MM.1S (cell line): Measurements from ENCODE around the gene PPP6R3.

Experiments used
- DNase-seq: peaks from one replicate; pipeline ENCODE4 v3.0.0-alpha.2; 2015
- H2AFZ ChIP-seq: fragments of 300-600 bp; sonication (generic); 2 replicates; pipeline ENCODE4 v1.6.0; 2016; ENCODE audit warnings: antibody characterized with exemption, low read length
- H3F3A ChIP-seq: fragments of 300-600 bp; sonication (generic); 2 replicates; pipeline ENCODE4 v1.6.1; 2016; ENCODE audit warnings: mild to moderate bottlenecking, antibody characterized with exemption, low read length, moderate library complexity, mixed read lengths; ENCODE audit not compliant: insufficient read depth
- H3K27ac ChIP-seq: fragments of 300-600 bp; sonication (generic); 2 replicates; pipeline ENCODE4 v1.5.1; 2016; ENCODE audit warnings: mild to moderate bottlenecking, low read length
- H3K27me3 ChIP-seq: fragments of 300-600 bp; sonication (generic); replicated peaks from 2 replicates; pipeline ENCODE4 v1.6.0; 2016; ENCODE audit warnings: low read length; ENCODE audit not compliant: insufficient read depth
- H3K36me3 ChIP-seq: fragments of 300-600 bp; sonication (generic); replicated peaks from 2 replicates; pipeline ENCODE4 v1.6.1; 2016; ENCODE audit warnings: mild to moderate bottlenecking, low read length, mixed read lengths; ENCODE audit not compliant: insufficient read depth
- H3K4me1 ChIP-seq: fragments of 300-600 bp; sonication (generic); 2 replicates; pipeline ENCODE4 v1.6.1; 2016; ENCODE audit warnings: low read length, mixed read lengths
- H3K4me2 ChIP-seq: fragments of 300-600 bp; sonication (generic); 2 replicates; pipeline ENCODE4 v1.6.0; 2016; ENCODE audit warnings: low read depth, low read length
- H3K4me3 ChIP-seq: fragments of 300-600 bp; sonication (generic); 2 replicates; pipeline ENCODE4 v1.5.1; 2016; ENCODE audit warnings: low read length, mixed read lengths
- H3K79me2 ChIP-seq: fragments of 300-600 bp; sonication (generic); 2 replicates; pipeline ENCODE4 v1.6.1; 2016; ENCODE audit warnings: mixed run types, low read length, mixed read lengths
- H3K9ac ChIP-seq: fragments of 300-600 bp; sonication (generic); 2 replicates; pipeline ENCODE4 v1.6.1; 2016; ENCODE audit warnings: low read length, mixed read lengths
- H3K9me2 ChIP-seq: fragments of 300-600 bp; sonication (generic); replicated peaks from 2 replicates; pipeline ENCODE4 v1.6.1; 2016; ENCODE audit warnings: mild to moderate bottlenecking, low read length, mixed read lengths; ENCODE audit not compliant: insufficient read depth
- H3K9me3 ChIP-seq: fragments of 300-600 bp; sonication (generic); replicated peaks from 2 replicates; pipeline ENCODE4 v1.6.1; 2016; ENCODE audit warnings: mild to moderate bottlenecking, low read length, mixed read lengths; ENCODE audit not compliant: insufficient read depth
- H4K20me1 ChIP-seq: fragments of 300-600 bp; sonication (generic); 2 replicates; pipeline ENCODE4 v1.6.1; 2016; ENCODE audit warnings: mild to moderate bottlenecking, low read length, moderate library complexity, mixed read lengths; ENCODE audit not compliant: insufficient read depth
- EZH2 ChIP-seq: fragments of 300-600 bp; sonication (generic); optimal IDR thresholded peaks from 2 replicates; pipeline ENCODE3; 2017; ENCODE audit warnings: low read depth, mild to moderate bottlenecking, antibody characterized with exemption, low read length, mixed read lengths
- EZH2phosphoT487 ChIP-seq: fragments of 300-600 bp; sonication (generic); IDR thresholded peaks from 2 replicates; pipeline ENCODE4 v1.6.1; 2018; ENCODE audit warnings: antibody characterized with exemption, low read length
- TF ChIP-seq, protein P1 (sequence below): fragments of 300-600 bp; sonication (generic); IDR thresholded peaks from 2 replicates; pipeline ENCODE4 v1.5.1; 2016; ENCODE audit warnings: antibody characterized with exemption, low read length, mixed read lengths

PPP6R3 gene

DNA sequence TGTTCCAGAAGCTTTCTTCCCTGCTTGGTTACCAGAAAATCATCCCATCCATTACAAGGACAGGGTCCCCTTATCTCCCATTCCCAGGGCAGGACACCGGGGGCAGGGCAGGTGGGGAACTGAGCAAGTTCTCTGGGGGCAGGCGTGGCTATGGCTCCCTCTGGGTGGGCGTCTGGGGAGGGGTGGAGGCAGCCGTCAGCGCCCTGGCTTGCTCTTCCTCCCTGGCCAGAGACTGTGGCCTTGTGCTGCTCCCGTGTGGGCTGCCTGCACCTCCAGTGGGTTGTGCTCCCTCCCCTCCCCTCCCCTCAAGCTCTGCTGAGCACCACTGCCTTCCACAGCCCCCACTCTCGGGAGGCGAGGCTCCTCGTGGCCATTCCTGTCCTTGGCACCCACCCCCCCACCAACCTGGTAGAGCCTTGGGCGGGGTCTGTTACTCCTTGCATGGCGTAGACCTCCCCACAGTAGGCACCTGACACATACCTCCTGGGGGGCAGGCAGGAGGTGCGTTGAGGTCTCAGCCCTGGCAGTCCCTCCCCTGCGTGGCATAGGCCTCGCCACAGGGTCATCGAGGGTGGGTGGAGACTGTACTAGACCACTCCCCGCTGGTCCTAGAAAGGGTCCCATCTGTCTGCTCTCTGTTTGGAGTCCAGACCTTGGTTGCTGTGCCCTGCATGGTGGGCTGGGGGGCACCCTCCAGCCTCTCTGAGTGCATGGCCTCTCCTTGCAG lies 24.2 kb upstream of the PPP6R3 start:
- Histone ChIP-seq H3K4me3 (no peak overlapping the region), H3K4me1 (no peaks in the 10 kb centered on the region), H3K36me3 (no peaks in the 10 kb centered on the region)

DNA sequence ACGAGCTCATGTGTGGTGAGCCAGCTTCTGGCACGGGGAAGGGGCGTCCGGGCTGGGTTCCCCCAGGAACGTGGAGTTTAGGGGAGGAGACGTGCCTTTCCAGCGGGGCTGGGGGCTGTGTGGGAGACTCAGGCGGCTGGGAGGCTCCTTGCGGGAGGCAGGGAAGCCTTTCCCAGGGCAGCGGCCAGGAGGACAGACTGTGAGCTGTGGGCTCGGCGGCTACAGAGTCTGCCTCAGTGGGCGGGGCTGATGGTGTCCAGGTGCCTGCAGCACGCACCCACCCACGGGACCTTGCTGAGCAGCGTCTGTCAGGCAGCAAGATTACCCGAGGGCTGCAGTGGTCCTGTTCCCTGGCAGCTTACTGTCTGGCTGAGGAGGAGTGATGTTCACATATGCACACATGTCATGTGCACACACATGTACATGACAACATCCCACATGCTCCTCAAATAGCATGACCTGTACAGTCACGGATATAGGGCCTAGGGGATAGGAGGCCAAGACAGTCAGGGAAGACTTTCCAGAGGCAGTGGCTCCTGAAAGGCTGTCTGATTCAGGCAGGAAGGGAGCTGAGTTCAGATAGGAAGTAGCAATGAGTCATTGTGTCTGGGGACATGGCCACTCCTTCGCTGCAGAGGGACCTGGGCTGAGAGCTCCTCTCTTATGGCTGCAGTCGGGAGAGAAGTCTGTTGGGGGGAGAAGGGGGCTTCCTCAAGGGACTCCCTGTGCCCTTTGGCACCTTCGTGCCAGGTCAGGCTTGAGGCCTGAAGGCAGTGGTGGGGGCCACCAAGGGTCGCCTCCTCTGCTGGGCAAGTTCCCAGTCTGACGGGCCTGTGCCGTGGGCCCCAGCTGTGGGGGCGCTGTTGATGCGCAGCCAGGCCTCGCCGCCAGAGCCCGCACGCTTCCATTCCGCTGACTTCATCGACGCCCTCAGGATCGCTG lies 23.3 kb upstream of the PPP6R3 start:
- Histone ChIP-seq H3K9ac (no peak overlapping the region), H3K79me2 (no peaks in the 10 kb centered on the region), H3K27me3 (no peaks in the 10 kb centered on the region), H3K4me1 (no peaks in the 10 kb centered on the region), H4K20me1 (no peaks in the 10 kb centered on the region), H3F3A (no peaks in the 10 kb centered on the region), H3K4me3 (no peak overlapping the region), H3K27ac (no peak overlapping the region), H3K4me2 (no peak overlapping the region), H3K9me2 (no peaks in the 10 kb centered on the region), H2AFZ (no peak overlapping the region), H3K36me3 (no peaks in the 10 kb centered on the region), H3K9me3 (no peaks in the 10 kb centered on the region)
- TF ChIP-seq EZH2 (no peak), EZH2phosphoT487 (no peak)
- TF ChIP-seq, protein P1, sequence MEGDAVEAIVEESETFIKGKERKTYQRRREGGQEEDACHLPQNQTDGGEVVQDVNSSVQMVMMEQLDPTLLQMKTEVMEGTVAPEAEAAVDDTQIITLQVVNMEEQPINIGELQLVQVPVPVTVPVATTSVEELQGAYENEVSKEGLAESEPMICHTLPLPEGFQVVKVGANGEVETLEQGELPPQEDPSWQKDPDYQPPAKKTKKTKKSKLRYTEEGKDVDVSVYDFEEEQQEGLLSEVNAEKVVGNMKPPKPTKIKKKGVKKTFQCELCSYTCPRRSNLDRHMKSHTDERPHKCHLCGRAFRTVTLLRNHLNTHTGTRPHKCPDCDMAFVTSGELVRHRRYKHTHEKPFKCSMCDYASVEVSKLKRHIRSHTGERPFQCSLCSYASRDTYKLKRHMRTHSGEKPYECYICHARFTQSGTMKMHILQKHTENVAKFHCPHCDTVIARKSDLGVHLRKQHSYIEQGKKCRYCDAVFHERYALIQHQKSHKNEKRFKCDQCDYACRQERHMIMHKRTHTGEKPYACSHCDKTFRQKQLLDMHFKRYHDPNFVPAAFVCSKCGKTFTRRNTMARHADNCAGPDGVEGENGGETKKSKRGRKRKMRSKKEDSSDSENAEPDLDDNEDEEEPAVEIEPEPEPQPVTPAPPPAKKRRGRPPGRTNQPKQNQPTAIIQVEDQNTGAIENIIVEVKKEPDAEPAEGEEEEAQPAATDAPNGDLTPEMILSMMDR: no peak
- DNase-seq: no peak

More for the DNA sequence above, 24.2 kb upstream of the PPP6R3 start:
- H3K27me3 ChIP-seq: no peaks in the 10 kb centered on the region
- H3K9me2 ChIP-seq: no peaks in the 10 kb centered on the region
- H3K79me2 ChIP-seq: no peaks in the 10 kb centered on the region
- H2AFZ ChIP-seq: no peak overlapping the region
- no peak overlapping the region for H3K4me2 ChIP-seq
- H3K9me3 ChIP-seq: no peaks in the 10 kb centered on the region
- TF ChIP-seq, protein P1: no peak
- TF ChIP-seq EZH2phosphoT487 (no peak), EZH2 (no peak)
- no peak for DNase-seq
- H3F3A ChIP-seq: no peaks in the 10 kb centered on the region
- no peak overlapping the region for H3K9ac ChIP-seq
- no peak overlapping the region for H3K27ac ChIP-seq
- H4K20me1 ChIP-seq: no peaks in the 10 kb centered on the region

DNA sequence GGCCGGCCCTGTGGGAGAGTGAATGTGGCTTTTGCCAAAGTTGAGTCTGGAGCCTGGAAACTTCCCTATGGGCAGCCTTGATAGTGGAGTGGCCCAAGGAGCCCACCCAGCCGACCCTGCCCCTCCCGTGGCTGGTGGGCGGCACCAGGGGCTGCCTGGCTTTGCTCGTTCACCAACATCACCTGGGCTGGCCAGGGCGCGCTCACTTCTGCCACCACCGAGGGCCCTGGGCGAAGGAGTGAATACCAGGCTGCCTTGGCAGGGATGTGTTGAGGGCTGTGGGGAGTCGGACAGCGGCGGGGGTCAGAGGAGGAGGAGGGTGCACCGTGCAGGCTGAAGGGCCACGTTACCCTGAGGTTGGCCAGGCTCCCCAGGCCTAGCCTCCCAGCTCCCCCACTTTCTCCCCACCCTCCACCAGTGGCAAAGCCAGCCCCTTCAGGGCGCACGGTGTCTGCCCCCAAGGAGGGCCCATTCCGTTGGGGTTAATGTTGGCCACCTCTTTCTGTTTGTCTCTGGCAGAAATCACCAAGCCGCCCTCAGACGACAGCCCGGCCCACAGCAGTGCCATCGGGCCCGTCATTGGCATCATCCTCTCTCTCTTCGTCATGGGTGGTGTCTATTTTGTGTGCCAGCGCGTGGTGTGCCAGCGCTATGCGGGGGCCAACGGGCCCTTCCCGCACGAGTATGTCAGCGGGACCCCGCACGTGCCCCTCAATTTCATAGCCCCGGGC lies 22.5 kb upstream of the PPP6R3 start:
- no peak overlapping the region for H3K4me2 ChIP-seq
- H2AFZ ChIP-seq: no peak overlapping the region
- no peak overlapping the region for H3K27ac ChIP-seq
- no peaks in the 10 kb centered on the region for H3K4me1 ChIP-seq
- TF ChIP-seq EZH2: no peak
- no peak for TF ChIP-seq EZH2phosphoT487
- TF ChIP-seq, protein P1: no peak
- no peaks in the 10 kb centered on the region for H3K9me2 ChIP-seq
- DNase-seq: no peak
- no peaks in the 10 kb centered on the region for H3K36me3 ChIP-seq
- no peaks in the 10 kb centered on the region for H3K9me3 ChIP-seq
- H4K20me1 ChIP-seq: no peaks in the 10 kb centered on the region
- H3K4me3 ChIP-seq: no peak overlapping the region
- H3K9ac ChIP-seq: no peak overlapping the region
- no peaks in the 10 kb centered on the region for H3K79me2 ChIP-seq
- H3K27me3 ChIP-seq: no peaks in the 10 kb centered on the region
- H3F3A ChIP-seq: no peaks in the 10 kb centered on the region
